CD4-positive, alpha-beta T cell (primary cell): ENCODE data around the gene THSD7B. TPM values are rescaled to one million over a fixed set of nuclear protein-coding genes. Genes with fewer than 3 reads are reported as not detected.

ENCODE experiments used
- ATAC-seq: fragments of 200-7000 bp; cut with Tn5 transposase; one replicate; pipeline ENCODE4 v1.10.0; 2022; ENCODE audit warnings: mild to moderate bottlenecking; ENCODE audit not compliant: poor library complexity
- CTCF ChIA-PET: fragments of 350-600 bp; sonication (Branson Sonifier 250); formaldehyde crosslinking; loops from one replicate; lab custom pipeline; 2021; ENCODE audit warnings: antibody characterized with exemption, inconsistent platforms; lab: Charles Lee
- POLR2A ChIA-PET: fragments of 350-600 bp; sonication (Branson Sonifier 250); formaldehyde crosslinking; loops from one replicate; lab custom pipeline; 2021; ENCODE audit warnings: antibody characterized with exemption, inconsistent platforms; lab: Charles Lee
- DNase-seq, 14 experiments: peaks; one replicate each; pipeline ENCODE4 v3.0.0-alpha.2; 2013 to 2020; ENCODE audit warnings: mixed read lengths in 2 of 14
- H3K27ac ChIP-seq, 2 donors: one replicate each; pipeline versions ENCODE4 v1.5.1 to v1.7.0; 2013; ENCODE audit warnings: low read length in 2 of 2, low read depth in 1 of 2, mild to moderate bottlenecking in 1 of 2
- H3K27me3 ChIP-seq, 2 experiments: 1 replicate in 1 of 2; 2 replicates in 1 of 2; pipeline versions ENCODE4 v1.6.1 to v1.7.0; 2013; ENCODE audit warnings: low read length in 2 of 2, control low read depth in 1 of 2, mild to moderate bottlenecking in 1 of 2, moderate library complexity in 1 of 2; ENCODE audit not compliant: insufficient read depth in 2 of 2, control insufficient read depth in 1 of 2
- H3K36me3 ChIP-seq: one replicate; pipeline ENCODE4 v1.6.1; 2013; ENCODE audit warnings: low read length, control low read depth; ENCODE audit not compliant: insufficient read depth
- H3K4me1 ChIP-seq: one replicate; pipeline ENCODE4 v1.6.1; 2013; ENCODE audit warnings: low read length, control low read depth; ENCODE audit not compliant: insufficient read depth
- H3K4me3 ChIP-seq: one replicate; pipeline ENCODE4 v1.5.1; 2013; ENCODE audit warnings: mild to moderate bottlenecking, low read length, moderate library complexity
- H3K9me3 ChIP-seq, 2 experiments: 1 replicate in 1 of 2; 2 replicates in 1 of 2; pipeline versions ENCODE4 v1.6.1 to v1.7.0; 2013; ENCODE audit warnings: low read length in 2 of 2, mild to moderate bottlenecking in 2 of 2, control low read depth in 1 of 2, moderate library complexity in 1 of 2; ENCODE audit not compliant: control insufficient read depth in 1 of 2, insufficient read depth in 1 of 2
- H3K27ac Mint-ChIP-seq: one replicate; pipeline ENCODE4 v1.8.0; 2020; ENCODE audit warnings: mixed read lengths
- H3K27me3 Mint-ChIP-seq: one replicate; pipeline ENCODE4 v1.8.0; 2021; ENCODE audit warnings: mixed read lengths
- H3K36me3 Mint-ChIP-seq: one replicate; pipeline ENCODE4 v1.8.0; 2021; ENCODE audit warnings: low read depth, mixed read lengths
- H3K4me1 Mint-ChIP-seq: one replicate; pipeline ENCODE4 v1.8.0; 2021; ENCODE audit warnings: low read depth, mixed read lengths
- H3K4me3 Mint-ChIP-seq: one replicate; pipeline ENCODE4 v1.8.0; 2020; ENCODE audit warnings: mild to moderate bottlenecking, mixed read lengths
- H3K9me3 Mint-ChIP-seq: one replicate; pipeline ENCODE4 v1.8.0; 2020; ENCODE audit warnings: mixed read lengths
- CTCF ChIP-seq: fragments of 200-600 bp; IDR thresholded peaks from one replicate; pipeline ENCODE4 v1.8.0; 2022; ENCODE audit warnings: antibody characterized with exemption, mild to moderate bottlenecking
- intact Hi-C, 2 experiments: fragments of 100-400 bp; cut with DNase I in 1 of 2; cut with micrococcal nuclease in 1 of 2; formaldehyde crosslinking; loops; one replicate each; pipeline versions ENCODE4 v1.15.1 to v1.9.0; 2023 to 2025; cut with DNase I, micrococcal nuclease
- total RNA-seq, 174 experiments: library from RNA in 2 of 174; stranded (reverse) in 2 of 174; gene quantifications; one replicate each; pipeline ENCODE4 v1.2.3 and lab custom pipeline; 2021 to 2026

THSD7B gene
- total RNA-seq, 2 experiments from 2014 or later: not detected

GRCh38 chr2:136783856-136784255, 18.5 kb downstream of the THSD7B start:
- Histone ChIP-seq H3K4me1 (no peaks in the 10 kb centered on the region), H3K9me3 (no peaks in the 10 kb centered on the region), H3K27ac (no peak overlapping the region), H3K27me3 (peaks cover 0 to 11% of the 10 kb centered on the region in 2 experiments), H3K4me3 (no peak overlapping the region), H3K36me3 (no peaks in the 10 kb centered on the region)
- ChIA-PET POLR2A (no interaction called here), CTCF (no interaction called here)
- DNase-seq (no peak), ATAC-seq (no peak)
- no peak overlapping the region for H3K27ac Mint-ChIP-seq
- intact Hi-C loops: no loop called here
- H3K27me3 Mint-ChIP-seq: peaks cover 16% of the 10 kb centered on the region
- H3K36me3 Mint-ChIP-seq: no peaks in the 10 kb centered on the region
- no peak overlapping the region for H3K4me3 Mint-ChIP-seq
- no peaks in the 10 kb centered on the region for H3K9me3 Mint-ChIP-seq
- TF ChIP-seq CTCF: no peak
- H3K4me1 Mint-ChIP-seq: no peaks in the 10 kb centered on the region

- DNase-seq (no peak), ATAC-seq (no peak)
- Mint-ChIP-seq H3K27ac (no peak overlapping the region), H3K36me3 (no peaks in the 10 kb centered on the region), H3K27me3 (peaks cover 16% of the 10 kb centered on the region), H3K9me3 (no peaks in the 10 kb centered on the region), H3K4me1 (no peaks in the 10 kb centered on the region), H3K4me3 (no peak overlapping the region)
- Histone ChIP-seq H3K9me3 (no peaks in the 10 kb centered on the region), H3K27me3 (peaks cover 0 to 11% of the 10 kb centered on the region in 2 experiments), H3K4me1 (no peaks in the 10 kb centered on the region), H3K4me3 (no peak overlapping the region), H3K27ac (no peak overlapping the region), H3K36me3 (no peaks in the 10 kb centered on the region)
- no peak for TF ChIP-seq CTCF
- intact Hi-C loops: no loop called here
- POLR2A ChIA-PET: no interaction called here
- CTCF ChIA-PET: no interaction called here
Measured at GRCh38 chr2:136785215-136785614, 19.9 kb downstream of the THSD7B start.

- Mint-ChIP-seq H3K36me3 (no peaks in the 10 kb centered on the region), H3K27ac (no peak overlapping the region), H3K4me3 (no peak overlapping the region), H3K9me3 (no peaks in the 10 kb centered on the region), H3K4me1 (no peaks in the 10 kb centered on the region), H3K27me3 (peaks cover 20% of the 10 kb centered on the region)
- POLR2A ChIA-PET: no interaction called here
- Histone ChIP-seq H3K36me3 (no peaks in the 10 kb centered on the region), H3K27me3 (peaks cover 0 to 11% of the 10 kb centered on the region in 2 experiments), H3K4me3 (no peak overlapping the region), H3K9me3 (no peaks in the 10 kb centered on the region), H3K27ac (no peak overlapping the region), H3K4me1 (no peaks in the 10 kb centered on the region)
- CTCF ChIA-PET: no interaction called here
- ATAC-seq (no peak), DNase-seq (no peak)
- no peak for TF ChIP-seq CTCF
- intact Hi-C loops: no loop called here
Measured at GRCh38 chr2:136787970-136788369, 22.6 kb downstream of the THSD7B start.
